ENCODE results near the gene UBR4.

GRCh38 chr1:19096036-19096833 lies 113.8 kb downstream of the UBR4 start:
- TF ChIP-seq ZBTB7A (IDR thresholded peaks at IDR 0.05; ENCODE audit: low read depth) (no peak), CEBPB (IDR thresholded peaks at IDR 0.05) (no peak), USF1 (IDR thresholded peaks at IDR 0.05) (no peak), RAD21 (IDR thresholded peaks at IDR 0.05; ENCODE audit: low read depth) (peak; percentile 61), TEAD4 (IDR thresholded peaks at IDR 0.05) (no peak), EP300 (IDR thresholded peaks at IDR 0.05; ENCODE audit: borderline replicate concordance) (no peak), YY1 (IDR thresholded peaks at IDR 0.05; ENCODE audit: low read depth) (no peak), NFIC (IDR thresholded peaks at IDR 0.05) (no peak), REST (IDR thresholded peaks at IDR 0.05; ENCODE audit: low read depth) (no peak), TAF1 (IDR thresholded peaks at IDR 0.05; ENCODE audit: low read depth) (no peak), EGR1 (IDR thresholded peaks at IDR 0.05) (no peak), MAX (IDR thresholded peaks at IDR 0.05) (no peak), CREB1 (IDR thresholded peaks at IDR 0.05; ENCODE audit: low read depth) (no peak)
